CD8-positive, alpha-beta memory T cell (primary cell): ENCODE measurements around the gene PTPRZ1. TPM values are rescaled to one million over a fixed set of nuclear protein-coding genes. Genes with fewer than 3 reads are reported as not detected.

ENCODE experiments used
- CTCF ChIA-PET: fragments of 350-600 bp; sonication (Branson Sonifier 250); formaldehyde crosslinking; loops from one replicate; lab custom pipeline; 2021; ENCODE audit warnings: antibody characterized with exemption; lab: Charles Lee
- POLR2A ChIA-PET: fragments of 350-600 bp; sonication (Branson Sonifier 250); formaldehyde crosslinking; loops from one replicate; lab custom pipeline; 2021; ENCODE audit warnings: antibody characterized with exemption; lab: Charles Lee
- DNase-seq, 5 donors: peaks; one replicate each; pipeline versions ENCODE4 v3.0.0 to v3.0.0-alpha.2; 2020 to 2022; ENCODE audit warnings: mixed read lengths in 1 of 5
- H3K27ac ChIP-seq: one replicate; pipeline ENCODE4 v1.7.0; 2013; ENCODE audit warnings: low read depth, mild to moderate bottlenecking, low read length, moderate library complexity
- H3K27me3 ChIP-seq: 2 replicates; pipeline ENCODE4 v1.7.0; 2013; ENCODE audit warnings: low read length, mild to moderate bottlenecking; ENCODE audit not compliant: insufficient read depth, poor library complexity, severe bottlenecking
- H3K36me3 ChIP-seq: 2 replicates; pipeline ENCODE4 v1.7.0; 2013; ENCODE audit warnings: mild to moderate bottlenecking, low read length, moderate library complexity; ENCODE audit not compliant: insufficient read depth
- H3K4me1 ChIP-seq: 2 replicates; pipeline ENCODE4 v1.7.0; 2013; ENCODE audit warnings: mild to moderate bottlenecking, low read length, moderate library complexity; ENCODE audit not compliant: insufficient read depth
- H3K4me3 ChIP-seq: 2 replicates; pipeline ENCODE4 v1.7.0; 2013; ENCODE audit warnings: mild to moderate bottlenecking, low read length
- H3K9me3 ChIP-seq: 2 replicates; pipeline ENCODE4 v1.7.0; 2013; ENCODE audit warnings: mild to moderate bottlenecking, low read length
- H3K27ac Mint-ChIP-seq, 8 donors: one replicate each; pipeline ENCODE4 v1.8.0; 2020 to 2021; ENCODE audit warnings: mixed read lengths in 8 of 8, mild to moderate bottlenecking in 6 of 8, inconsistent platforms in 3 of 8, moderate library complexity in 3 of 8
- H3K27me3 Mint-ChIP-seq, 2 donors: one replicate each; pipeline ENCODE4 v1.8.0; 2020 to 2021; ENCODE audit warnings: mixed read lengths in 2 of 2, mild to moderate bottlenecking in 1 of 2, moderate library complexity in 1 of 2
- H3K36me3 Mint-ChIP-seq, 3 donors: one replicate each; pipeline ENCODE4 v1.8.0; 2020 to 2021; ENCODE audit warnings: mixed read lengths in 3 of 3, inconsistent platforms in 1 of 3, mild to moderate bottlenecking in 1 of 3
- H3K4me1 Mint-ChIP-seq, 3 donors: one replicate each; pipeline ENCODE4 v1.8.0; 2020 to 2021; ENCODE audit warnings: mixed read lengths in 3 of 3, inconsistent platforms in 1 of 3, mild to moderate bottlenecking in 1 of 3
- H3K4me3 Mint-ChIP-seq, 7 donors: one replicate each; pipeline ENCODE4 v1.8.0; 2020 to 2021; ENCODE audit warnings: mixed read lengths in 7 of 7, mild to moderate bottlenecking in 6 of 7, moderate library complexity in 4 of 7, inconsistent platforms in 2 of 7
- H3K9me3 Mint-ChIP-seq, 5 donors: one replicate each; pipeline ENCODE4 v1.8.0; 2020 to 2022; ENCODE audit warnings: mixed read lengths in 5 of 5, mild to moderate bottlenecking in 3 of 5, moderate library complexity in 2 of 5, inconsistent platforms in 1 of 5
- polyA plus RNA-seq: library from polyadenylated mRNA; unstranded; fragments of 300-500 nt; fragmentation: Illumina TruSeq; gene quantifications from one replicate; pipeline ENCODE4 v1.2.3, GENCODE V29; 2021
- total RNA-seq, 2 experiments: library from RNA; stranded (reverse); gene quantifications; one replicate each; pipeline ENCODE4 v1.2.3, GENCODE V29; 2021

The PTPRZ1 gene
- total and polyA plus RNA-seq, 3 experiments from 2014 or later = not detected

GRCh38 chr7:121966276-121966934 is 93.4 kb downstream of the PTPRZ1 start:
- POLR2A ChIA-PET = no interaction called here
- H3K4me3 ChIP-seq = no peak overlapping the region
- H3K36me3 ChIP-seq = no peaks in the 10 kb centered on the region
- no peaks in the 10 kb centered on the region for H3K27me3 ChIP-seq
- no peak overlapping the region for H3K27ac ChIP-seq
- Mint-ChIP-seq H3K27me3 (no peaks in the 10 kb centered on the region), H3K27ac (no peak overlapping the region), H3K4me1 (no peaks in the 10 kb centered on the region), H3K4me3 (no peak overlapping the region), H3K36me3 (no peaks in the 10 kb centered on the region), H3K9me3 (peaks cover 0 to 4% (median 0%) of the 10 kb centered on the region in 5 donors)
- no peaks in the 10 kb centered on the region for H3K4me1 ChIP-seq
- H3K9me3 ChIP-seq = no peaks in the 10 kb centered on the region
- CTCF ChIA-PET = no interaction called here
- no peak for DNase-seq

GRCh38 chr7:121966935-121967332 is 94.0 kb downstream of the PTPRZ1 start:
- no peaks in the 10 kb centered on the region for H3K27me3 Mint-ChIP-seq
- no peak overlapping the region for H3K4me3 Mint-ChIP-seq
- no peak overlapping the region for H3K4me3 ChIP-seq
- H3K4me1 Mint-ChIP-seq = no peaks in the 10 kb centered on the region
- H3K27ac ChIP-seq = no peak overlapping the region
- H3K9me3 ChIP-seq = no peaks in the 10 kb centered on the region
- H3K27ac Mint-ChIP-seq = no peak overlapping the region
- POLR2A ChIA-PET = no interaction called here
- no peaks in the 10 kb centered on the region for H3K36me3 ChIP-seq
- no peak for DNase-seq
- no peaks in the 10 kb centered on the region for H3K36me3 Mint-ChIP-seq
- peaks cover 0 to 4% (median 0%) of the 10 kb centered on the region in 5 donors for H3K9me3 Mint-ChIP-seq
- CTCF ChIA-PET = no interaction called here
- no peaks in the 10 kb centered on the region for H3K27me3 ChIP-seq
- H3K4me1 ChIP-seq = no peaks in the 10 kb centered on the region

- Histone ChIP-seq H3K4me1 (no peaks in the 10 kb centered on the region), H3K9me3 (no peaks in the 10 kb centered on the region), H3K27ac (no peak overlapping the region), H3K4me3 (no peak overlapping the region), H3K27me3 (no peaks in the 10 kb centered on the region), H3K36me3 (no peaks in the 10 kb centered on the region)
- no peaks in the 10 kb centered on the region for H3K27me3 Mint-ChIP-seq
- H3K9me3 Mint-ChIP-seq = no peaks in the 10 kb centered on the region
- CTCF ChIA-PET = no interaction called here
- no peaks in the 10 kb centered on the region for H3K4me1 Mint-ChIP-seq
- H3K4me3 Mint-ChIP-seq = peak overlapping the region in 1 of 7 donors; percentile 66
- H3K27ac Mint-ChIP-seq = no peak overlapping the region
- POLR2A ChIA-PET = no interaction called here
- no peak for DNase-seq
- H3K36me3 Mint-ChIP-seq = no peaks in the 10 kb centered on the region
Measured at GRCh38 chr7:121985476-121986030, 112.6 kb downstream of the PTPRZ1 start.

GRCh38 chr7:121992068-121992467 is 119.1 kb downstream of the PTPRZ1 start:
- CTCF ChIA-PET = no interaction called here
- H3K9me3 Mint-ChIP-seq = no peaks in the 10 kb centered on the region
- POLR2A ChIA-PET = no interaction called here

GRCh38 chr7:121994625-121995410 is 121.9 kb downstream of the PTPRZ1 start:
- peak in 1 of 5 donors; percentile 48 for DNase-seq
- no peak overlapping the region for H3K27ac Mint-ChIP-seq

More at GRCh38 chr7:121992068-121992467, 119.1 kb downstream of the PTPRZ1 start:
- Histone ChIP-seq H3K27ac (no peak overlapping the region), H3K9me3 (no peaks in the 10 kb centered on the region), H3K4me3 (no peak overlapping the region), H3K27me3 (no peaks in the 10 kb centered on the region), H3K4me1 (no peaks in the 10 kb centered on the region), H3K36me3 (no peaks in the 10 kb centered on the region)
- Mint-ChIP-seq H3K27me3 (no peaks in the 10 kb centered on the region), H3K4me1 (no peaks in the 10 kb centered on the region), H3K4me3 (no peak overlapping the region), H3K27ac (no peak overlapping the region), H3K36me3 (no peaks in the 10 kb centered on the region)
- no peak for DNase-seq

GRCh38 chr7:122006687-122007086 is 133.7 kb downstream of the PTPRZ1 start:
- H3K9me3 ChIP-seq = no peaks in the 10 kb centered on the region
- POLR2A ChIA-PET = no interaction called here
- no peak overlapping the region for H3K4me3 Mint-ChIP-seq
- H3K27me3 Mint-ChIP-seq = no peaks in the 10 kb centered on the region
- H3K36me3 ChIP-seq = no peaks in the 10 kb centered on the region
- H3K36me3 Mint-ChIP-seq = no peaks in the 10 kb centered on the region
- CTCF ChIA-PET = no interaction called here
- H3K4me1 ChIP-seq = no peaks in the 10 kb centered on the region
- no peak for DNase-seq
- no peak overlapping the region for H3K27ac Mint-ChIP-seq
- H3K27me3 ChIP-seq = no peaks in the 10 kb centered on the region
- peaks cover 0 to 2% (median 0%) of the 10 kb centered on the region in 5 donors for H3K9me3 Mint-ChIP-seq
- H3K4me1 Mint-ChIP-seq = no peaks in the 10 kb centered on the region
- no peak overlapping the region for H3K27ac ChIP-seq
- no peak overlapping the region for H3K4me3 ChIP-seq

More at GRCh38 chr7:121994625-121995410, 121.9 kb downstream of the PTPRZ1 start:
- CTCF ChIA-PET = interaction anchor here (0.8 kb wide), 1 partner anchor 9 kb away, joined by 3 read pairs; no protein-coding TSS in a partner anchor
- H3K4me1 Mint-ChIP-seq = no peaks in the 10 kb centered on the region
- no peaks in the 10 kb centered on the region for H3K36me3 Mint-ChIP-seq
- H3K4me3 Mint-ChIP-seq = no peak overlapping the region
- POLR2A ChIA-PET = no interaction called here
- no peaks in the 10 kb centered on the region for H3K4me1 ChIP-seq
- H3K36me3 ChIP-seq = no peaks in the 10 kb centered on the region
- no peak overlapping the region for H3K4me3 ChIP-seq
- no peaks in the 10 kb centered on the region for H3K27me3 ChIP-seq
- H3K27me3 Mint-ChIP-seq = no peaks in the 10 kb centered on the region
- H3K9me3 Mint-ChIP-seq = no peaks in the 10 kb centered on the region
- no peak overlapping the region for H3K27ac ChIP-seq
- H3K9me3 ChIP-seq = no peaks in the 10 kb centered on the region

GRCh38 chr7:122010116-122010515 is 137.2 kb downstream of the PTPRZ1 start:
- no peak overlapping the region for H3K4me3 Mint-ChIP-seq
- CTCF ChIA-PET = no interaction called here
- no peak overlapping the region for H3K27ac Mint-ChIP-seq

GRCh38 chr7:122013065-122013464 is 140.1 kb downstream of the PTPRZ1 start:
- ChIA-PET CTCF (no interaction called here), POLR2A (no interaction called here)
- Histone ChIP-seq H3K27me3 (no peaks in the 10 kb centered on the region), H3K4me3 (no peak overlapping the region), H3K27ac (no peak overlapping the region), H3K9me3 (no peaks in the 10 kb centered on the region), H3K36me3 (no peaks in the 10 kb centered on the region), H3K4me1 (no peaks in the 10 kb centered on the region)
- no peaks in the 10 kb centered on the region for H3K36me3 Mint-ChIP-seq
- H3K4me3 Mint-ChIP-seq = no peak overlapping the region
- DNase-seq = no peak
- H3K27ac Mint-ChIP-seq = no peak overlapping the region
- no peaks in the 10 kb centered on the region for H3K4me1 Mint-ChIP-seq
- H3K27me3 Mint-ChIP-seq = no peaks in the 10 kb centered on the region
- H3K9me3 Mint-ChIP-seq = peaks cover 0 to 1% (median 0%) of the 10 kb centered on the region in 5 donors

More at GRCh38 chr7:122010116-122010515, 137.2 kb downstream of the PTPRZ1 start:
- Histone ChIP-seq H3K27me3 (no peaks in the 10 kb centered on the region), H3K27ac (no peak overlapping the region), H3K36me3 (no peaks in the 10 kb centered on the region), H3K9me3 (no peaks in the 10 kb centered on the region), H3K4me1 (no peaks in the 10 kb centered on the region), H3K4me3 (no peak overlapping the region)
- no peaks in the 10 kb centered on the region for H3K36me3 Mint-ChIP-seq
- peaks cover 0 to 2% (median 0%) of the 10 kb centered on the region in 5 donors for H3K9me3 Mint-ChIP-seq
- no peaks in the 10 kb centered on the region for H3K27me3 Mint-ChIP-seq
- POLR2A ChIA-PET = no interaction called here
- H3K4me1 Mint-ChIP-seq = no peaks in the 10 kb centered on the region
- no peak for DNase-seq
